Measurements from ENCODE around the gene SECTM1.

Gene SECTM1

DNA sequence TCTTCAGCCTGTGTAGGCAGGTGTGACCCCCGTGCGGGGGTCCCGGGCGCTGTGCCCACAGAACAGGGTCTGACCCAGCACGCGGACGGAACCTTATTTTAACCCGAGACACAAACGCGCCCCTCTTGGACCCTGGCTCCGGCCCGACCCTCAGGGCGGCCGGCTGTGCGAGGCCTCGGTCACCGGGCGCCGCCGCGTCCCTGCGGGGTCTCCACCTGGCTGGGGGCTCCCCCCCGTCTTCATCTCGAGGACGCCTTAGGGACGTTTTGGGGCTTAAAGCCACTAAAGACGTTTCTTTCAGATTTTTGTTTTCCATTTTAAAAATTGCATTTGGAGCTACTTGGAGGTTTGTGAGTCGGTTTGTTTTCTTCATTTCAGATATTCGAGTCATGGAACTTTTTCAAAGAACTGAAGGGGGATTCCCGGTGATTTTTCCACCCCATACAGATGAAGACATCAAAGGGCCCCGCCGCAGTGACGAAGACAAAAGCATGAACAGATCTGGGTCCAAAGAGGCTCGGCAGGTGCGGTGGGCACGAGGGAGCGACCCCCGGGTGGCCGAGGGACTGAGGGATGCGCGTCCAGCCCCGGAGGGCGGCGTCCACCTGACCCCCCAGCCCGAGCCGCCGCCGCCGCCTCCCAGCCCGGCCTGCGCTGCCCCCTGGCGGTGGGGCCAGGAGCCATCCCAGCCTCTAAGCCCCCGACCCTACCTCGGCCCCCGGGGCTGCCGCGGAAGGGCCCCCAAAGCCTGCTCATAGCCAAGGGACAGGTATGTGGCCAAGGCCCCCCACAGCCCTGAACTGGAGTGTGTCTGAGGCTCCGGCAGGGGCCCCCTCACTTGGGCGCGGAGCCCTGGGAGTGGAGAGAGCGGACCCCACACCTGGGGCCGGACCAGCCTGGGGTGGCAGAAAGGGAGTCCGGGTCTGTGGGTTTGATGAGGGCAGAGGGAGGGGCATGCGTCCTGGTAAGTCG, 12.3 kb downstream of the SECTM1 start:
- peaks cover 6% of the 10 kb centered on the region for H3K27me3 ChIP-seq (ENCODE audit: low read depth, low read length)
- no peaks in the 10 kb centered on the region for H3K9me3 ChIP-seq (ENCODE audit: control insufficient read depth in 1 of 2, low read length in 2 of 2)
- peaks cover 0 to 6% of the 10 kb centered on the region in 2 donors for H3K36me3 ChIP-seq (ENCODE audit: control insufficient read depth in 1 of 2, insufficient read depth in 2 of 2, low read length in 2 of 2)
- no peak overlapping the region for H3K4me3 ChIP-seq (ENCODE audit: low read depth in 1 of 2, low read length in 2 of 2)
- H3K4me1 ChIP-seq (ENCODE audit: control insufficient read depth in 1 of 2, insufficient read depth in 2 of 2, low read length in 2 of 2): peaks cover 0 to 10% of the 10 kb centered on the region in 2 donors
- H3K27ac ChIP-seq (ENCODE audit: low read length): no peak overlapping the region

DNA sequence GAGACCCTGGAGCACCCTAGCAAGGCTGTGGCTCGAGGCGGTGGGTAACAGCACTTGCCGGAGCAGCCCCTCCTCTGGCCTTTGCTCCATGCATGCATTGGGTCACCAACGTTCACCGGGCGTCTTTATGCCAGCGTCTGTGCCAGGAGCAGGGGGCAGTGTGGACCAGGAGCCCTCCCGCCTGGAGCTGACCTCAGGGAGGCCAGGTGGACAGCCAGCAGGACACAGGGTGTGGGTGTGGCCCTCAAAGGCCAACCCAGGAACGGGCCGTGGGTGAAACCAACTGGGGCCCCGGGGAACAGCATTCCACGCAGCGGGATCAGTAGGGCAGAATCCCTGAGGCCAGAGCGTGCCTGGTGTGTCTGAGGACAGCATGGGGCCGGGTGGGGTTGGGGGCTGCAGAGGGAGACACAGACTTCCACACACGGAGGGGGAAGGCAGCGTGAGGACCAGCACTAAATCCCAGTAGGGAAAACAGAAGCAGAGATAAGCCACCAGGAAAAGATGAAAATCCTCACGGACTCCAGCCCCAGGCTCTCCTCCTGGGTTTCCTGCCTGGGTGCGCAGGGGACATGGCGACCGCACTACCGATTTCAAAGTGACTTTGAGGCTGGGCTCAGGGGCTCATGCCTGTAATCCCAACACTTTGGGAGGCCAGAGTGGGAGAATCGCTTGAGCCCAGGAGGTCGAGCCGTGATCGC, 13.3 kb downstream of the SECTM1 start:
- H3K36me3 ChIP-seq (ENCODE audit: control insufficient read depth in 1 of 2, insufficient read depth in 2 of 2, low read length in 2 of 2): no peaks in the 10 kb centered on the region
- no peaks in the 10 kb centered on the region for H3K9me3 ChIP-seq (ENCODE audit: control insufficient read depth in 1 of 2, low read length in 2 of 2)
- peaks cover 13% of the 10 kb centered on the region for H3K27me3 ChIP-seq (ENCODE audit: low read depth, low read length)
- peaks cover 0 to 19% of the 10 kb centered on the region in 2 donors for H3K4me1 ChIP-seq (ENCODE audit: control insufficient read depth in 1 of 2, insufficient read depth in 2 of 2, low read length in 2 of 2)
- no peak overlapping the region for H3K4me3 ChIP-seq (ENCODE audit: low read depth in 1 of 2, low read length in 2 of 2)
- no peak overlapping the region for H3K27ac ChIP-seq (ENCODE audit: low read length)

DNA sequence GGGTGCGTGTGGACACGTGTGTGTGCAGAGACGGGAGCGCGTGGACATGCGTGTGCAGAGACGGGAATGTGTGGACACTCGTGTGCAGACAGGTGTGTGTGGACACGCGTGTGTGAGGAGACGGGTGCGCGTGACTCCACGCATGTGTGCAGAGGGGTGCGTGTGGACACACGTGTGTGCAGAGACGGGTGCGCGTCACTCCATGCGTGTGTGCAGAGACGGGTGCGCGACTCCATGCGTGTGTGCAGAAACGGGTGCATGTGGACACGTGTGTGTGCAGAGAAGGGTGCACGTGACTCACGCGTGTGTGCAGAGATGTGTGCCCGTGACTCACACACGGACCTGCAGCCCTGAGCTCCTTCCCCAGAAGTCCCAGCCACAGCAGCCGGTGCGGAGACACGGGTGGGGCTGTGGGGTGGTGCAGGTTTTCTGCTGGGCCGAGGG, 13.9 kb downstream of the SECTM1 start:
- H3K27me3 ChIP-seq (ENCODE audit: low read depth, low read length): peaks cover 14% of the 10 kb centered on the region
- no peak overlapping the region for H3K27ac ChIP-seq (ENCODE audit: low read length)
- H3K4me1 ChIP-seq (ENCODE audit: control insufficient read depth in 1 of 2, insufficient read depth in 2 of 2, low read length in 2 of 2): peaks cover 0 to 20% of the 10 kb centered on the region in 2 donors
- H3K9me3 ChIP-seq (ENCODE audit: control insufficient read depth in 1 of 2, low read length in 2 of 2): no peaks in the 10 kb centered on the region
- H3K4me3 ChIP-seq (ENCODE audit: low read depth in 1 of 2, low read length in 2 of 2): no peak overlapping the region
- H3K36me3 ChIP-seq (ENCODE audit: control insufficient read depth in 1 of 2, insufficient read depth in 2 of 2, low read length in 2 of 2): no peaks in the 10 kb centered on the region

DNA sequence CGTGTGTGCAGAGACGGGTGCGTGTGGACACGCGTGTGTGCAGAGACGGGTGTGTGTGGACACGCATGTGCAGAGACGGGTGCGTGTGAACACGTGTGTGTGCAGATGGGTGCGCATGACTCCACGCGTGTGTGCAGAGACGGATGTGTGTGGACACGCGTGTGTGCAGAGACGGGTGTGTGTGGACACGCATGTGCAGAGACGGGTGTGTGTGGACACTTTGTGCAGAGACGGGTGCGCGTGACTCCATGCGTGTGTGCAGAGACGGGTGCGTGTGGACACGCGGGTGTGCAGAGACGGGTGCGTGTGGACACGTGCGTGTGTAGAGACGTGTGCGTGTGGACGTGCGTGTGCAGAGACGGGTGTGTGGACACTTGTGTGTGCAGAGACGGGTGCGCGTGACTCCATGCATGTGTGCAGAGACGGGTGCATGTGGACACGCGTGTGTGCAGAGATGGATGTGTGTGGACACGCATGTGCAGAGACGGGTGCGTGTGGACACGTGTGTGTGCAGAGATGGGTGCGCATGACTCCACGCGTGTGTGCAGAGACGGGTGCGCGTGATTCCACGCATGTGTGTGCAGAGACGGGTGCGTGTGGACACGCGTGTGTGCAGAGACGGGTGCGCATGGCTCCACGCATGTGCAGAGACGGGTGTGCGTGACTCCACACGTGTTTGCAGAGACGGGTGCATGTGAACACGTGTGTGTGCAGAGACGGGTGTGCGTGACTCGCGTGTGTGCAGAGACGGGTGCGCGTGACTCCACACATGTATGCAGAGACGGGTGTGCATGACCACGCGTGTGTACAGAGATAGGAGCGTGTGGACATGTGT, 14.6 kb downstream of the SECTM1 start:
- Histone ChIP-seq H3K9me3 (ENCODE audit: control insufficient read depth in 1 of 2, low read length in 2 of 2) (no peaks in the 10 kb centered on the region), H3K36me3 (ENCODE audit: control insufficient read depth in 1 of 2, insufficient read depth in 2 of 2, low read length in 2 of 2) (no peaks in the 10 kb centered on the region), H3K4me1 (ENCODE audit: control insufficient read depth in 1 of 2, insufficient read depth in 2 of 2, low read length in 2 of 2) (peaks cover 0 to 20% of the 10 kb centered on the region in 2 donors), H3K27ac (ENCODE audit: low read length) (no peak overlapping the region), H3K27me3 (ENCODE audit: low read depth, low read length) (peaks cover 14% of the 10 kb centered on the region), H3K4me3 (ENCODE audit: low read depth in 1 of 2, low read length in 2 of 2) (no peak overlapping the region)

DNA sequence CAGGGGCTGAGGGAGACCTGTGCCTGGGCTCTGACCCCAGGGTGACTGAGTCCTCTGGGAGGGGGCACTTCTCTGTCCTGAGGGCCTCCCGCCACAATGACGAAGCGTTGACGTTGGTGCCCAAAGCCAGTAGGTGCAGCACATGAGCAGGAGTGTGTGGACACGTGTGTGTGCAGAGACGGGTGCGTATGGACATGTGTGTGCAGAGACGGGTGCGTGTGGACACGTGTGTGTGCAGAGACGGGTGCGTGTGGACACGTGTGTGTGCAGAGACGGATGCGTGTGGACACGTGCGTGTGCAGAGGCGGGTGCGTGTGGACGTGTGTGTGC, 15.4 kb downstream of the SECTM1 start:
- Histone ChIP-seq H3K4me3 (ENCODE audit: low read depth in 1 of 2, low read length in 2 of 2) (no peak overlapping the region), H3K36me3 (ENCODE audit: control insufficient read depth in 1 of 2, insufficient read depth in 2 of 2, low read length in 2 of 2) (no peaks in the 10 kb centered on the region), H3K9me3 (ENCODE audit: control insufficient read depth in 1 of 2, low read length in 2 of 2) (no peaks in the 10 kb centered on the region), H3K27me3 (ENCODE audit: low read depth, low read length) (peaks cover 14% of the 10 kb centered on the region), H3K27ac (ENCODE audit: low read length) (no peak overlapping the region), H3K4me1 (ENCODE audit: control insufficient read depth in 1 of 2, insufficient read depth in 2 of 2, low read length in 2 of 2) (peaks cover 0 to 20% of the 10 kb centered on the region in 2 donors)

DNA sequence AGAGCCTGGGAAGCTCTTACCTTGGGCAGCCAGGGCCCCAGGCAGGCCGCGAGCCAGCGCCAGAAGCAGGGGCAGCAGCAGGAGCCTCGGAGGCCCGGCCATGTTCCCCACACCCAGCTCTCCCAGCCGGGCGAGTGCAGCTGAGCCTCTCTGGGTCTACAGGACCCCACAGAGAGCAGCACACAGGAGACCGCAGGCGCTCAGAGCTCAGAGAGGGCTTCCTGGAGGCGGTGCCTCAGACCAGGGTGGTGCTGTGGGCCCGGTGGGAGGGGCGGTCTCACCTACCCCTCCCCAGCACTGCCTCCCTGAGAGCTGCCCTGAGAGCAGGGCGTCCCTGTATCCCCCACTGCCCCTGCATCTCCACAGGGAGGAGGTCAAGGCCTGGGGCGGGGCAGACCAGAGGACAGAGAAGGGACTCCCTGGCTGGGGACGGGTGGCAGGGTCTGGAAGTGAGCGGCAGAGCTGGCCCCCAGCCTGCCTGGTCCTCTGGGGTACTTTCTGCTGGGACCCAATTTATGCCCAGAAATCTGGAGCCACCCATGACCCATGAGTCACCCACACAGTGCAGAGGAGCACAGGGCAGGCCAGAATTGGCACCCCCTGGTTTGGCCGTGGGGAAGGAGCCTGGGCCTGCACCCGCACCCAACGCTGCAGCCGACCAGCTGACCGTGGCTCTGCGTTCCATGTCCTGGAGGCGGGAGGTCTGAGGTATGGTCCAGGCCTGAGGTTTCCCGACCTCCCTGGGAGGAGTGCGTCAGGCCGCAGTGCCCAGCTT, 16.0 kb downstream of the SECTM1 start, which contains the start of gene CD7:
CD7 (minus strand) TSS at position 215 of the 775 bp plus-strand sequence; CDS start at position 102, 113 bp downstream.
- Histone ChIP-seq H3K36me3 (ENCODE audit: control insufficient read depth in 1 of 2, insufficient read depth in 2 of 2, low read length in 2 of 2) (no peaks in the 10 kb centered on the region), H3K27me3 (ENCODE audit: low read depth, low read length) (peaks cover 14% of the 10 kb centered on the region), H3K9me3 (ENCODE audit: control insufficient read depth in 1 of 2, low read length in 2 of 2) (no peaks in the 10 kb centered on the region), H3K27ac (ENCODE audit: low read length) (no peak within 1 kb of the TSS), H3K4me1 (ENCODE audit: control insufficient read depth in 1 of 2, insufficient read depth in 2 of 2, low read length in 2 of 2) (peaks cover 0 to 20% of the 10 kb centered on the region in 2 donors), H3K4me3 (ENCODE audit: low read depth in 1 of 2, low read length in 2 of 2) (no peak within 1 kb of the TSS)

DNA sequence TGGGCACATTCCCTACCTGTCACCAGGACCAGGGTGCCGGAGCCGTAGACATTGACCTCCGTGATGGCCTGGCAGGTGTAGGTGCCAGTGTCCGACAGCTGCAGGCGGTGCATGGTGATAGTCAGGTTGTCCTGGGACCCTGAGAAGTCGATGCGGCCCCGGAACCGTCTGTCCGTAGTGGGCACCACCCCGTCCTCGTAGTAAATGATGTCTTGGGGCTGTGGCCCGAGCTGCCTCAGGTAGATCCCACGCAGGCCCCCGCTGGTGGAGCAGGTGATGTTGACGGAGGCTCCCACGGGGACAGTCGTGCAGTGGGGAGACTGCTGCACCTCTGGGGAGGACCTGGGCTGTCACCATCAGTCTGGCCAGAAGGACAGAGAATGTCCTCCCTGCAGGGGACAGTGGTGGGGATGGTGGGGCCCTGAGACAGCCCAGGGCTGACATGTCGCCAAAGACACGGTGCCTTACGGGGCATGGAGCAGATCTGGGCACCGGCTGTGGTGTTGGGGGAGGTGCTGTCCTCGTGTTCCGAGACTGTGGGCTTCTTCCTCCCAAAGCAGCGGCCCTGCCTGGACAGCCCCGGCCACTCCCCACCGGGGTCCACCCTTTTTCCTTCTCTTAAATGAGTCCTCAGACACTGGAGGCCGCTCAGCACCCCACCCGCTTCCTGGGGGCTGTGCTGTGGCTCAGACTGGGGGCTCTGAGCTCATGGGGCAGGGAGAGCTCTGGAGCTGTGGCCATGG, 16.7 kb downstream of the SECTM1 start:
- no peak overlapping the region for H3K27ac ChIP-seq (ENCODE audit: low read length)
- H3K9me3 ChIP-seq (ENCODE audit: control insufficient read depth in 1 of 2, low read length in 2 of 2): no peaks in the 10 kb centered on the region
- H3K27me3 ChIP-seq (ENCODE audit: low read depth, low read length): peaks cover 14% of the 10 kb centered on the region
- H3K4me1 ChIP-seq (ENCODE audit: control insufficient read depth in 1 of 2, insufficient read depth in 2 of 2, low read length in 2 of 2): peaks cover 0 to 20% of the 10 kb centered on the region in 2 donors
- H3K4me3 ChIP-seq (ENCODE audit: low read depth in 1 of 2, low read length in 2 of 2): no peak overlapping the region
- no peaks in the 10 kb centered on the region for H3K36me3 ChIP-seq (ENCODE audit: control insufficient read depth in 1 of 2, insufficient read depth in 2 of 2, low read length in 2 of 2)

DNA sequence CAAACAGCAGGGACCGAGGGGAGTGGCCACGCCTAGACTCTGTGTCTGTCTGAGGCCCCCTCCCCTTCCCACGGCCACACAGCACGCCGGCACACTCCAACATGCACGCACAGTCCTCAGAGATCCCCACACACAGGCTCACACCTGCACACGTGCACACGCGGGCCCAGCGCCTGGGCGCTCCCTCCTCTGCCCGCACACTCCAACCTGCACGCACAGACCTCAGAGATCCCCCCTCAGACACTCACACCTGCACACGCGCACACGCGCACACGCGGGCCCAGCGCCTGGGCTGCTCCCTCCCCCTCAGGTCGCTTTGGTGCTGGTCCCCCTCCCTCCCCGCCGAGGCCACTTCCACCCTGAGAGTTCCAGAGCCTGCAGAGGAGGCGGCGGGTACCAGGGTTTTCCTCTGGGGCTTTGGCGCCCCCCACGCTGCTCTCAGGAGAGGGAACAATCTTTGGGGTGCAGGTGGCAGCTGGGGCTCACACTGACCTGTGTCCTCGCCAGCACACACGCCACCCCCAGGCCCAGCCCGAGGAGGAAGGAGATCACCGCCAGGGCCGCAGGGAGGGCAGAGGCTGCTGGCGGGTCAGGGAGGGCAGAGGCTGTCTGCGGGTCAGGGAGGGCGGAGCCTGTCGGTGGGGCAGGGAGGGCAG, 17.7 kb downstream of the SECTM1 start:
- Histone ChIP-seq H3K4me1 (ENCODE audit: control insufficient read depth in 1 of 2, insufficient read depth in 2 of 2, low read length in 2 of 2) (peaks cover 0 to 11% of the 10 kb centered on the region in 2 donors), H3K4me3 (ENCODE audit: low read depth in 1 of 2, low read length in 2 of 2) (peak overlapping the region in 1 of 2 donors; percentile 32), H3K27ac (ENCODE audit: low read length) (no peak overlapping the region), H3K36me3 (ENCODE audit: control insufficient read depth in 1 of 2, insufficient read depth in 2 of 2, low read length in 2 of 2) (no peaks in the 10 kb centered on the region), H3K27me3 (ENCODE audit: low read depth, low read length) (peaks cover 14% of the 10 kb centered on the region), H3K9me3 (ENCODE audit: control insufficient read depth in 1 of 2, low read length in 2 of 2) (no peaks in the 10 kb centered on the region)

DNA sequence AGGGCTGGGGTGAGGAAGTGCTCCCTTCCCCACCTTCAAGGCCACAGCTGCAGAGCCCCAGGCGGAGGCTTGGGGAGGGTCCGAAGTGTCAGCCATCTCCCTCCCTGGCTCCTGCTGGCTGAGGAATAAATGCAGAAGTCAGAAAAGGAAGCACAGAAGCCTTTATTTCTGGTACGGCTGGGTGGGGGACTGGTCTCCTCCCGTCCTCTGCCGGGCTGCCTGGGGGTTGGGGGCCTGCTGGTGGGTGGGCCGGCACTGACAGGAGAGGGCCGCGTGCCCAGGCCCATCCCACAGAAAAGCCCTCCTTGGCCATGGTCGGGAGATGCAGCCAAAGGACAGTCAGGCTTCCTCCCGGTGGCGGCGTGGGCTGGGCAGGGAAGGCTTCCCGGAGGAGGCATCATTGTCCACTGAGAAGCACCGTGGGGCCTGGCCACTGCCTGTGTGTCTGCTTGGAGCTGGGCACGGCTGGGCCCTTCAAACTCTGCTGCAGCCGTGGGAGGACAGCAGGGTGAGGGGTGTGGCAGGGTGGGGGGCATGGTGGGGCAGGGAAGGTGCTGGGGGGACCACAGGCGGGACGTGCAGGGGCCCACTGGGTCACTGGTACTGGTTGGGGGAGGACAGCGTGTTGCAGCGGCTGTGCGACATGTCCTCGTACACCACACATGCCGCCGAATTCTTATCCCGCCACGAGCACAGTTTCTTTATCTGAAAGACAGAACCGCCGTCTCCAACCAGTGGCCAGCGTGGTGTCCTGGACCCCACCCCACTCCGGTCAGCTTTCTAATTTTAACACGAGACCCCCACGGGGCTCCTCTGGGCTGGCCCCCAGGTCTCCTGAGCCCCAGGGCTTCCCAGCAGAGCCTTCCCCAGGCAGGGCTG, 18.6 kb downstream of the SECTM1 start:
- Histone ChIP-seq H3K27me3 (ENCODE audit: low read depth, low read length) (peaks cover 14% of the 10 kb centered on the region), H3K36me3 (ENCODE audit: control insufficient read depth in 1 of 2, insufficient read depth in 2 of 2, low read length in 2 of 2) (no peaks in the 10 kb centered on the region), H3K4me1 (ENCODE audit: control insufficient read depth in 1 of 2, insufficient read depth in 2 of 2, low read length in 2 of 2) (peaks cover 0 to 11% of the 10 kb centered on the region in 2 donors), H3K27ac (ENCODE audit: low read length) (no peak overlapping the region), H3K4me3 (ENCODE audit: low read depth in 1 of 2, low read length in 2 of 2) (no peak overlapping the region), H3K9me3 (ENCODE audit: control insufficient read depth in 1 of 2, low read length in 2 of 2) (no peaks in the 10 kb centered on the region)
